SK-N-SH (cell line): ENCODE data around the gene UBE2E3.

Source experiments
- GABPA ChIP-seq: IDR thresholded peaks from 2 replicates; pipeline ENCODE4 v1.4.0; 2012; ENCODE audit warnings: low read depth, mild to moderate bottlenecking
- JUND ChIP-seq: IDR thresholded peaks from 2 replicates; pipeline ENCODE4 v1.4.0; 2012
- MAX ChIP-seq: IDR thresholded peaks from 2 replicates; pipeline ENCODE4 v1.4.0; 2012; ENCODE audit warnings: low read depth
- NFIC ChIP-seq: IDR thresholded peaks from 2 replicates; pipeline ENCODE4 v1.4.0; 2012; ENCODE audit warnings: borderline replicate concordance
- SMC3 ChIP-seq: IDR thresholded peaks from 2 replicates; pipeline ENCODE4 v1.6.1; 2012; ENCODE audit warnings: low read depth, low read length, improper control_type of control experiment

GRCh38 chr2:180975585-180975984, 4.8 kb upstream of the UBE2E3 start:
- TF ChIP-seq GABPA (no peak), JUND (no peak), MAX (no peak), NFIC (no peak), SMC3 (no peak)
